Osteocyte (in vitro differentiated cells): ENCODE results near the gene DCTPP1. TPM values are rescaled to one million over a fixed set of nuclear protein-coding genes. Genes with fewer than 3 reads are reported as not detected.

Experiments
- DNase-seq: peaks from one replicate; pipeline ENCODE4 v3.0.0; 2021; ENCODE audit warnings: mixed read lengths; ENCODE audit not compliant: unreplicated experiment; ENCODE audit errors: extremely low spot score
- H3K27ac Mint-ChIP-seq: one replicate; pipeline ENCODE4 v1.8.0; 2021; ENCODE audit warnings: mild to moderate bottlenecking, mixed read lengths; ENCODE audit not compliant: unreplicated experiment
- H3K27me3 Mint-ChIP-seq: one replicate; pipeline ENCODE4 v1.8.0; 2021; ENCODE audit warnings: mixed read lengths; ENCODE audit not compliant: unreplicated experiment
- H3K36me3 Mint-ChIP-seq: one replicate; pipeline ENCODE4 v1.8.0; 2021; ENCODE audit warnings: mixed read lengths; ENCODE audit not compliant: unreplicated experiment
- H3K4me1 Mint-ChIP-seq: one replicate; pipeline ENCODE4 v1.8.0; 2021; ENCODE audit warnings: mixed read lengths; ENCODE audit not compliant: unreplicated experiment
- H3K4me3 Mint-ChIP-seq: one replicate; pipeline ENCODE4 v1.8.0; 2021; ENCODE audit warnings: mild to moderate bottlenecking, moderate library complexity, mixed read lengths; ENCODE audit not compliant: unreplicated experiment
- H3K9me3 Mint-ChIP-seq: one replicate; pipeline ENCODE4 v1.8.0; 2021; ENCODE audit warnings: mixed read lengths; ENCODE audit not compliant: unreplicated experiment
- total RNA-seq: library from RNA; stranded (reverse); gene quantifications from 2 replicates; pipeline ENCODE4 v1.2.1, GENCODE V29; 2021
- TF ChIP-seq, protein P1 (sequence below): fragments of 200-600 bp; sonication (generic); IDR thresholded peaks from 2 replicates; pipeline ENCODE4 v1.5.0; 2021; ENCODE audit warnings: antibody characterized with exemption, mild to moderate bottlenecking, moderate library complexity

Gene DCTPP1
- total RNA-seq, 1 donor from 2014 or later, result 26.8 TPM

DNA sequence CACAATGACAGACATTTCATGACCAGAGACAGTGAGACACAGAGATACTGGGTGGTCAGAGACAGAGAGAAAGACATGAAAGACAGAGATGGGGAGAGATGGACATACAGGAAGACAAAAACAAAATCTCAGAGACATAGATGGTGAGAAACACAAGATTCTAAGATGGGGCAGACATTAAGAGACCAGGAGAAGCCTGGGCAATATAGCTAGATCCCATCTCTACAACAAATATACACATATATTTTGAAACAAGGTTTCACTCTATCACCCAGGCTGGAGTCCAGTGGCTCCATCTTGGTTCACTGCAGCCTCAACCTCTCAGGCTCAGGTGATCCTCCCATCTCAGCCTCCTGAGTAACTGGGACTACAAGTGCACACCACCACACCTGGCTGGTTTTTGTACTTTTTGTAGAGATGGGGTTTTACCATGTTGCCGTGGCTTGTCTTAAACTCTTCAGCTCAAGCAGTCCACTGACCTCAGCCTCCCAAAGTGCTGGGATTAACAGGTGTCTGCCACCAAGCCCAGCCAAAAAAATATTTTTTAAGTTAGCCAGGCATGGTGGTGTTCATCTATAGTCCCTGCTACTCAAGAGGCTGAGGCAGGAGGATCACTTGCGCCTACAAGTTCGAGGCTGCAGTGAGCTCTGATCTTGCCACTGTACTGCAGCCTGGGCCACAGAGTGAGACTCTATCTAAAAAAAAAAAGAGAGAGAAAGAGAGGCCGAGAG lies 49.6 kb downstream of the DCTPP1 start:
- Mint-ChIP-seq H3K36me3 (no peaks in the 10 kb centered on the region), H3K4me3 (peak overlapping the region; percentile 98), H3K9me3 (no peaks in the 10 kb centered on the region), H3K4me1 (peaks cover 30% of the 10 kb centered on the region), H3K27me3 (no peaks in the 10 kb centered on the region), H3K27ac (peak overlapping the region; percentile 19)
- DNase-seq, result no peak
- TF ChIP-seq, protein P1, sequence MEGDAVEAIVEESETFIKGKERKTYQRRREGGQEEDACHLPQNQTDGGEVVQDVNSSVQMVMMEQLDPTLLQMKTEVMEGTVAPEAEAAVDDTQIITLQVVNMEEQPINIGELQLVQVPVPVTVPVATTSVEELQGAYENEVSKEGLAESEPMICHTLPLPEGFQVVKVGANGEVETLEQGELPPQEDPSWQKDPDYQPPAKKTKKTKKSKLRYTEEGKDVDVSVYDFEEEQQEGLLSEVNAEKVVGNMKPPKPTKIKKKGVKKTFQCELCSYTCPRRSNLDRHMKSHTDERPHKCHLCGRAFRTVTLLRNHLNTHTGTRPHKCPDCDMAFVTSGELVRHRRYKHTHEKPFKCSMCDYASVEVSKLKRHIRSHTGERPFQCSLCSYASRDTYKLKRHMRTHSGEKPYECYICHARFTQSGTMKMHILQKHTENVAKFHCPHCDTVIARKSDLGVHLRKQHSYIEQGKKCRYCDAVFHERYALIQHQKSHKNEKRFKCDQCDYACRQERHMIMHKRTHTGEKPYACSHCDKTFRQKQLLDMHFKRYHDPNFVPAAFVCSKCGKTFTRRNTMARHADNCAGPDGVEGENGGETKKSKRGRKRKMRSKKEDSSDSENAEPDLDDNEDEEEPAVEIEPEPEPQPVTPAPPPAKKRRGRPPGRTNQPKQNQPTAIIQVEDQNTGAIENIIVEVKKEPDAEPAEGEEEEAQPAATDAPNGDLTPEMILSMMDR, result no peak

DNA sequence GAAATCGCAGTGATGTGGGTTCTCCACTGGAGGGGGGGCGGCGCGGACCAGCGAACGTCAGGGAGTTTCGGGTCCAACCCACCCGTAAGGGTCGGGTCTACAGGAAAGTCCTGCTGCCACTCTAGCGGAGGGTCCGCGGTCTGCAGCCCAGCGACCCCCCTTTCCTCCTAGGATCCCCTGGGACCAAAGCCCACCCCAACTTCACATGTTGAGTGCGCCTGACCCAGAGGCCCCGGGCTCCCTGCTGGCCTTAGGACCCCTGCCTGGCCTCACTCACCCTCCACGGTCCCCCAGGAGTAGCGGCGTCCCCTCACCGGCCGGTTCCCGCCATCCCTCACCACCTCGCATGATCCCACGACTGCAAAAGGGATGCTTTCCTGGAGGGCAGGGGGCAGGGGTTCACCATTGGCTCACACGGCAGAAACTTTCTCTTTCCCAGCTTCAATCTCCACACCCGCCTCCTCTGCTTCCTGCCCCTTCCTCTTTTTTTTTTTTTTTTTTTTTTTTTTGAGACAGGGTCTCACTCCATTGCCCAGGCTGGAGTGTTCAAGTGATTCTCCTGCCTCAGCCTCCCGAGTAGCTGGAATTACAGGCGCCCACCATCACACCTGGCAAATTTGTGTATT lies 50.6 kb downstream of the DCTPP1 start:
- H3K27ac Mint-ChIP-seq, result peak overlapping the region; percentile 96

DNA sequence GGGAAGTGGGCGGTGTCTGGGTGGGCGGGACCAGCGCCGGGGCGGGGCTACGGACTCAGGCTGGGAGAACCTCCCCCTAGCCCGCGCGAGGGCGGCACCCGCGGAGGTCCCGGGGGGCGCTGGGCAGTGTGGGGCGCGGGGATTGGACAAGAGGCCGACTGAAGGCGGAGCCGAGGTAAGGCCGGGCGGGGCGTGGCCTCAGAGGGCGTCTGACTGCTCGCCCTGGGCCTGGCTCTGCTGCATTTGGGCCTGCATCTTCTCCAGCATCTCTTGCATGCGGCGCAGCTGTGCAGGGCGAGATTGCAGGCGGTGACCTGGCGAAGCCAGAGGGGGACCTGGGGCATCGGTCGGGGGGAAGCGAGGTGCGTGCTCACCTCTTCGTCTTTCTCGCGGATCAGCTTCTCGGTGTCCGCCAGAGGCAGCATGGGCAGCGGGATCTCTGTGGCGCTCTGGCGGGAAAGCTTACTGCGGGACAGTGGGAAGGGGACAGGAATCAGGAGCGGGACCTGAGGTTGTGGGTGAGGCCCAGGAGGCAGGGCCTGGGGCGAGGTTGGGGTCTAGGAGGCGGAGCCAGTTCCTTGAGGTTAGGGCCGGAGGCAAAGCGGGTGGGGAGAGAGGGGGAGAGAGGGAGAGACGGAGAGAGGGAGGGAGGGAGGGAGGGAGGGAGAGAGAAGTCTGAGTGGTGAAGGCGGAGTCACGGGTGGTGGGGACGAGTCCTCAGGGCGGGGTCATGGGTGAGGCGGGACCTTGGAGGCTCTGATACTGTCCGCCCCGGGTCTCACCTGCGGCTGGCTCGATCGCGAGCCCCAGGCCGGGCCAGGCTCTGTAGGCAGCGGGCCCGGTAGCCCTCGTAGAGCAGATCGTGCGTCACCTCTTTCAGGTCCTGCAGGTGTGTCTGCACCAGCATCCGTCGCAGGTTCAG lies 51.3 kb downstream of the DCTPP1 start:
- TF ChIP-seq, protein P1, result peak; percentile 32
- Mint-ChIP-seq H3K36me3 (no peaks in the 10 kb centered on the region), H3K27ac (peak overlapping the region; percentile 100), H3K27me3 (no peaks in the 10 kb centered on the region), H3K4me1 (peaks cover 30% of the 10 kb centered on the region), H3K4me3 (peak overlapping the region; percentile 98), H3K9me3 (no peaks in the 10 kb centered on the region)
- peak; percentile 100 for DNase-seq

More for the DNA sequence above, 50.6 kb downstream of the DCTPP1 start:
- no peaks in the 10 kb centered on the region for H3K9me3 Mint-ChIP-seq
- no peak for DNase-seq
- H3K4me3 Mint-ChIP-seq, result peak overlapping the region; percentile 98
- TF ChIP-seq, protein P1, result no peak
- peaks cover 30% of the 10 kb centered on the region for H3K4me1 Mint-ChIP-seq
- H3K36me3 Mint-ChIP-seq, result no peaks in the 10 kb centered on the region
- H3K27me3 Mint-ChIP-seq, result no peaks in the 10 kb centered on the region

DNA sequence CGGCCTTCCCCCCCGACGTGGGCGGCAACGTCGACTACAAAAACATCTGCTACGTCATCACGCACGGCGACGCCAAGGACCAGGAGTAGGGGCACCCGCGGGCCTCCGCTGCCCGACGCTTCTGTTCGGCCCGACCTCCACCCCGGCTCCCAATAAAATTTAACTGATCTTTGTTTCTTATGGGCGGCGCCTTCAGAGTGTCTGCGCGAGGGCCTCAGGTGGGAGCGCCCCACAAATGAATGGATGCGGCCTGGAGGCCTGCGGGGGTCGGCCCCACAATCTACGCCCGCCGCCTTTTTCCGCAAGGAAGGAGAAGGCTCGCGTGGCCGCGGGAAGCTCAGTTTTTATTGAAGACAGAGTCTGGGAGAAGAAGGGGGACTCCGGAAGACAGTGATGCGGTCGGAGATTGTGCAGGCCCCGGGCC lies 52.0 kb downstream of the DCTPP1 start:
- Mint-ChIP-seq H3K9me3 (no peaks in the 10 kb centered on the region), H3K4me1 (peaks cover 30% of the 10 kb centered on the region), H3K36me3 (no peaks in the 10 kb centered on the region), H3K27ac (peak overlapping the region; percentile 100), H3K4me3 (peak overlapping the region; percentile 98), H3K27me3 (no peaks in the 10 kb centered on the region)
- DNase-seq, result no peak
- TF ChIP-seq, protein P1, result no peak
